NCI-H524 treated with DMSO at 0.1 percent for 48 hours (cell line): Measurements from ENCODE around the gene TRIML2.

Experiments
- DNase-seq: peaks from one replicate; lab custom pipeline; 2025; lab: John Stamatoyannopoulos, UW

TRIML2 gene

GRCh38 chr4:188109157-188109755, at the start of gene TRIML2:
TRIML2 (minus strand) TSS chr4:188109603; CDS start chr4:188105368, 4,235 bp downstream.
- no peak for DNase-seq

- DNase-seq: no peak
Measured at GRCh38 chr4:188158336-188158735, 48.9 kb upstream of the TRIML2 start.

GRCh38 chr4:188154668-188155405, 45.4 kb upstream of the TRIML2 start:
- DNase-seq: no peak

- DNase-seq: no peak
Measured at GRCh38 chr4:188147776-188148175, 38.4 kb upstream of the TRIML2 start.

- no peak for DNase-seq
Measured at GRCh38 chr4:188147176-188147575, 37.8 kb upstream of the TRIML2 start.

- DNase-seq: no peak
Measured at GRCh38 chr4:188146618-188147017, 37.2 kb upstream of the TRIML2 start.

GRCh38 chr4:188145601-188146000, 36.2 kb upstream of the TRIML2 start:
- no peak for DNase-seq

- no peak for DNase-seq
Measured at GRCh38 chr4:188143731-188144130, 34.3 kb upstream of the TRIML2 start.

- no peak for DNase-seq
Measured at GRCh38 chr4:188139671-188140070, 30.3 kb upstream of the TRIML2 start.

GRCh38 chr4:188139141-188139540, 29.7 kb upstream of the TRIML2 start, which contains the start of gene TRIML1:
TRIML1 (plus strand) TSS chr4:188139441; CDS start chr4:188139559, 118 bp downstream.
- DNase-seq: no peak

GRCh38 chr4:188138227-188138626, 28.8 kb upstream of the TRIML2 start:
- no peak for DNase-seq

GRCh38 chr4:188132232-188132631, 22.8 kb upstream of the TRIML2 start:
- DNase-seq: no peak

GRCh38 chr4:188130355-188130754, 21.0 kb upstream of the TRIML2 start:
- no peak for DNase-seq

- DNase-seq: no peak
Measured at GRCh38 chr4:188127214-188127874, 17.9 kb upstream of the TRIML2 start.

- DNase-seq: no peak
Measured at GRCh38 chr4:188121530-188121929, 12.1 kb upstream of the TRIML2 start.

- DNase-seq: no peak
Measured at GRCh38 chr4:188117631-188118324, 8.4 kb upstream of the TRIML2 start.

- no peak for DNase-seq
Measured at GRCh38 chr4:188113156-188113555, 3.8 kb upstream of the TRIML2 start.

- no peak for DNase-seq
Measured at GRCh38 chr4:188111955-188112354, 2.6 kb upstream of the TRIML2 start.

- DNase-seq: no peak
Measured at GRCh38 chr4:188110741-188111471, 1.5 kb upstream of the TRIML2 start.

- no peak for DNase-seq
Measured at GRCh38 chr4:188110036-188110435, 633 bp upstream of the TRIML2 start.

- DNase-seq: no peak
Measured at GRCh38 chr4:188107931-188108843, 1.2 kb downstream of the TRIML2 start.
